ENCODE results near the gene FARP1.

The FARP1 gene

GRCh38 chr13:98293570-98294142 is 150.8 kb downstream of the FARP1 start:
- no peak for TF ChIP-seq ZNF274 (IDR thresholded peaks at IDR 0.05; ENCODE audit: low read length)
- TF ChIP-seq ZNF274 (tag by site-specific recombination; IDR thresholded peaks at IDR 0.05; ENCODE audit: borderline replicate concordance), result no peak
- no peak for TF ChIP-seq ZNF404 (tag by site-specific recombination; IDR thresholded peaks at IDR 0.05)
- no peak for TF ChIP-seq ZNF629 (tag by site-specific recombination; IDR thresholded peaks at IDR 0.05)
- no peak for TF ChIP-seq ELK4 (IDR thresholded peaks at IDR 0.05; ENCODE audit: borderline replicate concordance, low read depth, low read length)
- no peak for TF ChIP-seq ZNF561 (tag by site-specific recombination; IDR thresholded peaks at IDR 0.05; ENCODE audit: borderline replicate concordance)
- TF ChIP-seq ZNF18 (tag by site-specific recombination; IDR thresholded peaks at IDR 0.05), result no peak
- TF ChIP-seq ZNF501 (tag by site-specific recombination; IDR thresholded peaks at IDR 0.05), result no peak
- TF ChIP-seq CTCF (tag by site-specific recombination; IDR thresholded peaks at IDR 0.05), result no peak
- no peak for TF ChIP-seq ZNF138 (tag by site-specific recombination; IDR thresholded peaks at IDR 0.05; ENCODE audit: borderline replicate concordance)
- no peak for TF ChIP-seq ZNF704 (tag by site-specific recombination; IDR thresholded peaks at IDR 0.05)
- TF ChIP-seq ZFP37 (tag by site-specific recombination; IDR thresholded peaks at IDR 0.05), result no peak
- no peak for TF ChIP-seq ZNF391 (tag by site-specific recombination; IDR thresholded peaks at IDR 0.05; ENCODE audit: borderline replicate concordance, low read depth)
- CTCF ChIA-PET, result no interaction called here
- no peak overlapping the region for H3K4me3 ChIP-seq (ENCODE audit: low read depth, low read length)
- no peaks in the 10 kb centered on the region for H3K4me1 ChIP-seq (ENCODE audit: control insufficient read depth, insufficient read depth, low read length)
- H3K9me3 ChIP-seq (ENCODE audit: control insufficient read depth, insufficient read depth, low read depth, low read length), result no peaks in the 10 kb centered on the region
- H3K36me3 ChIP-seq (ENCODE audit: control insufficient read depth in 2 of 2, insufficient read depth in 1 of 2, low read length in 2 of 2), result no peaks in the 10 kb centered on the region
- POLR2A ChIA-PET, result no interaction called here
- no peak overlapping the region for H3K27ac ChIP-seq (ENCODE audit: extremely low read depth, low read depth, low read length)

- Histone ChIP-seq H3K4me3 (ENCODE audit: low read depth, low read length) (no peak overlapping the region), H3K27ac (ENCODE audit: extremely low read depth, low read depth, low read length) (no peak overlapping the region), H3K9me3 (ENCODE audit: control insufficient read depth, insufficient read depth, low read depth, low read length) (no peaks in the 10 kb centered on the region), H3K36me3 (ENCODE audit: control insufficient read depth in 2 of 2, insufficient read depth in 1 of 2, low read length in 2 of 2) (no peaks in the 10 kb centered on the region), H3K4me1 (ENCODE audit: control insufficient read depth, insufficient read depth, low read length) (peaks cover 4% of the 10 kb centered on the region; the same call in 1 of the 2 replicates)
- ChIA-PET POLR2A (no interaction called here), CTCF (interaction anchor here (0.6 kb wide), 1 partner anchor 135 kb away, joined by 3 read pairs; no protein-coding TSS in a partner anchor)
- TF ChIP-seq RBAK (tag by site-specific recombination; IDR thresholded peaks at IDR 0.05), result no peak
- no peak for TF ChIP-seq PBX3 (CRISPR knock-in tag; IDR thresholded peaks at IDR 0.05)
- TF ChIP-seq ZNF24 (tag by site-specific recombination; IDR thresholded peaks at IDR 0.05), result no peak
- no peak for TF ChIP-seq ZNF214 (tag by site-specific recombination; IDR thresholded peaks at IDR 0.05; ENCODE audit: borderline replicate concordance)
- no peak for TF ChIP-seq ZNF580 (tag by site-specific recombination; IDR thresholded peaks at IDR 0.05)
- no peak for TF ChIP-seq ZNF658 (tag by site-specific recombination; IDR thresholded peaks at IDR 0.05)
- no peak for TF ChIP-seq HOXA7 (CRISPR knock-in tag; IDR thresholded peaks at IDR 0.05; ENCODE audit: borderline replicate concordance)
- TF ChIP-seq ZNF239 (tag by site-specific recombination; IDR thresholded peaks at IDR 0.05), result no peak
- no peak for TF ChIP-seq ZNF140 (tag by site-specific recombination; IDR thresholded peaks at IDR 0.05)
- no peak for TF ChIP-seq ZNF2 (tag by site-specific recombination; IDR thresholded peaks at IDR 0.05)
- TF ChIP-seq HOXD13 (CRISPR knock-in tag; IDR thresholded peaks at IDR 0.05; ENCODE audit: borderline replicate concordance), result no peak
- TF ChIP-seq SALL2 (tag by site-specific recombination; IDR thresholded peaks at IDR 0.05; ENCODE audit: borderline replicate concordance), result no peak
- no peak for TF ChIP-seq ZNF155 (tag by site-specific recombination; IDR thresholded peaks at IDR 0.05)
- TF ChIP-seq ELK4 (IDR thresholded peaks at IDR 0.05; ENCODE audit: borderline replicate concordance, low read depth, low read length), result no peak
- TF ChIP-seq KLF8 (tag by site-specific recombination; IDR thresholded peaks at IDR 0.05), result no peak
These were observed 152.5 kb downstream of the FARP1 start for GRCh38 chr13:98295371-98295770.
